ENCODE measurements around the gene SIL1.

DNA sequence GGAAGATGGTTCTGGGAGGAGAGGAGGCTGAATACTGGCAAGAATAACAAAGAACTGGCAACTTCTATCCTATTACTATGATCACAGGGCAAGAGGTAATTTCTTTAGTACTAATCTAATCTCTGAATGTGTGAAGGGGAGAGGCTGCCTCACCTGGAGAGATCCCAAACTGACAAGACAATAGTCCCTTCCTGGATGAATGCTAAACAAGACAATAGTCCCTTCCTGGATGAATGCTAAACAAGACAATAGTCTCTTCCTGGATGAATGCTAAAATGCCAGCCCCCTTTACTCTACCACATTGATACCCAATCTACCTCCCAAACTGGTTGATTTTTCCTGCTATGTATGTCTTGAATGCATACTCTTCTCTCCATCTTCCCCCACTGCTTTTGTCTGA lies 145.2 kb downstream of the SIL1 start:
- TF ChIP-seq, protein P1, sequence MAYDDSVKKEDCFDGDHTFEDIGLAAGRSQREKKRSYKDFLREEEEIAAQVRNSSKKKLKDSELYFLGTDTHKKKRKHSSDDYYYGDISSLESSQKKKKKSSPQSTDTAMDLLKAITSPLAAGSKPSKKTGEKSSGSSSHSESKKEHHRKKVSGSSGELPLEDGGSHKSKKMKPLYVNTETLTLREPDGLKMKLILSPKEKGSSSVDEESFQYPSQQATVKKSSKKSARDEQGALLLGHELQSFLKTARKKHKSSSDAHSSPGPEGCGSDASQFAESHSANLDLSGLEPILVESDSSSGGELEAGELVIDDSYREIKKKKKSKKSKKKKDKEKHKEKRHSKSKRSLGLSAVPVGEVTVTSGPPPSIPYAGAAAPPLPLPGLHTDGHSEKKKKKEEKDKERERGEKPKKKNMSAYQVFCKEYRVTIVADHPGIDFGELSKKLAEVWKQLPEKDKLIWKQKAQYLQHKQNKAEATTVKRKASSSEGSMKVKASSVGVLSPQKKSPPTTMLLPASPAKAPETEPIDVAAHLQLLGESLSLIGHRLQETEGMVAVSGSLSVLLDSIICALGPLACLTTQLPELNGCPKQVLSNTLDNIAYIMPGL (CRISPR knock-in tag; IDR thresholded peaks at IDR 0.05) = no peak
- TF ChIP-seq FOXP1 (CRISPR knock-in tag; IDR thresholded peaks at IDR 0.05; ENCODE audit: borderline replicate concordance) = no peak
- TF ChIP-seq, protein P2, sequence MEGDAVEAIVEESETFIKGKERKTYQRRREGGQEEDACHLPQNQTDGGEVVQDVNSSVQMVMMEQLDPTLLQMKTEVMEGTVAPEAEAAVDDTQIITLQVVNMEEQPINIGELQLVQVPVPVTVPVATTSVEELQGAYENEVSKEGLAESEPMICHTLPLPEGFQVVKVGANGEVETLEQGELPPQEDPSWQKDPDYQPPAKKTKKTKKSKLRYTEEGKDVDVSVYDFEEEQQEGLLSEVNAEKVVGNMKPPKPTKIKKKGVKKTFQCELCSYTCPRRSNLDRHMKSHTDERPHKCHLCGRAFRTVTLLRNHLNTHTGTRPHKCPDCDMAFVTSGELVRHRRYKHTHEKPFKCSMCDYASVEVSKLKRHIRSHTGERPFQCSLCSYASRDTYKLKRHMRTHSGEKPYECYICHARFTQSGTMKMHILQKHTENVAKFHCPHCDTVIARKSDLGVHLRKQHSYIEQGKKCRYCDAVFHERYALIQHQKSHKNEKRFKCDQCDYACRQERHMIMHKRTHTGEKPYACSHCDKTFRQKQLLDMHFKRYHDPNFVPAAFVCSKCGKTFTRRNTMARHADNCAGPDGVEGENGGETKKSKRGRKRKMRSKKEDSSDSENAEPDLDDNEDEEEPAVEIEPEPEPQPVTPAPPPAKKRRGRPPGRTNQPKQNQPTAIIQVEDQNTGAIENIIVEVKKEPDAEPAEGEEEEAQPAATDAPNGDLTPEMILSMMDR (IDR thresholded peaks at IDR 0.05) = no peak
- TF ChIP-seq ZBTB21 (CRISPR knock-in tag; IDR thresholded peaks at IDR 0.05; ENCODE audit: borderline replicate concordance) = no peak
- TF ChIP-seq, protein P3, sequence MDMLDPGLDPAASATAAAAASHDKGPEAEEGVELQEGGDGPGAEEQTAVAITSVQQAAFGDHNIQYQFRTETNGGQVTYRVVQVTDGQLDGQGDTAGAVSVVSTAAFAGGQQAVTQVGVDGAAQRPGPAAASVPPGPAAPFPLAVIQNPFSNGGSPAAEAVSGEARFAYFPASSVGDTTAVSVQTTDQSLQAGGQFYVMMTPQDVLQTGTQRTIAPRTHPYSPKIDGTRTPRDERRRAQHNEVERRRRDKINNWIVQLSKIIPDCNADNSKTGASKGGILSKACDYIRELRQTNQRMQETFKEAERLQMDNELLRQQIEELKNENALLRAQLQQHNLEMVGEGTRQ (CRISPR knock-in tag; IDR thresholded peaks at IDR 0.05) = no peak
- TF ChIP-seq GABPB1 (CRISPR knock-in tag; IDR thresholded peaks at IDR 0.05) = no peak
- no peak for TF ChIP-seq IRF2 (CRISPR knock-in tag; IDR thresholded peaks at IDR 0.05; ENCODE audit: borderline replicate concordance, low read depth)
- TF ChIP-seq, protein P4, sequence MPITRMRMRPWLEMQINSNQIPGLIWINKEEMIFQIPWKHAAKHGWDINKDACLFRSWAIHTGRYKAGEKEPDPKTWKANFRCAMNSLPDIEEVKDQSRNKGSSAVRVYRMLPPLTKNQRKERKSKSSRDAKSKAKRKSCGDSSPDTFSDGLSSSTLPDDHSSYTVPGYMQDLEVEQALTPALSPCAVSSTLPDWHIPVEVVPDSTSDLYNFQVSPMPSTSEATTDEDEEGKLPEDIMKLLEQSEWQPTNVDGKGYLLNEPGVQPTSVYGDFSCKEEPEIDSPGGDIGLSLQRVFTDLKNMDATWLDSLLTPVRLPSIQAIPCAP (CRISPR knock-in tag; IDR thresholded peaks at IDR 0.05) = no peak
- no peak for TF ChIP-seq SMAD4 (CRISPR knock-in tag; IDR thresholded peaks at IDR 0.05)
- TF ChIP-seq NR2C2 (CRISPR knock-in tag; IDR thresholded peaks at IDR 0.05) = no peak

Measured in WTC11 (cell line).